Kidney capillary endothelial cell (primary cell): ENCODE data around the gene CFAP46.

ENCODE experiments used
- DNase-seq: peaks from one replicate; pipeline ENCODE4 v3.0.0-alpha.2; 2018; ENCODE audit warnings: low spot score

CFAP46 gene

DNA sequence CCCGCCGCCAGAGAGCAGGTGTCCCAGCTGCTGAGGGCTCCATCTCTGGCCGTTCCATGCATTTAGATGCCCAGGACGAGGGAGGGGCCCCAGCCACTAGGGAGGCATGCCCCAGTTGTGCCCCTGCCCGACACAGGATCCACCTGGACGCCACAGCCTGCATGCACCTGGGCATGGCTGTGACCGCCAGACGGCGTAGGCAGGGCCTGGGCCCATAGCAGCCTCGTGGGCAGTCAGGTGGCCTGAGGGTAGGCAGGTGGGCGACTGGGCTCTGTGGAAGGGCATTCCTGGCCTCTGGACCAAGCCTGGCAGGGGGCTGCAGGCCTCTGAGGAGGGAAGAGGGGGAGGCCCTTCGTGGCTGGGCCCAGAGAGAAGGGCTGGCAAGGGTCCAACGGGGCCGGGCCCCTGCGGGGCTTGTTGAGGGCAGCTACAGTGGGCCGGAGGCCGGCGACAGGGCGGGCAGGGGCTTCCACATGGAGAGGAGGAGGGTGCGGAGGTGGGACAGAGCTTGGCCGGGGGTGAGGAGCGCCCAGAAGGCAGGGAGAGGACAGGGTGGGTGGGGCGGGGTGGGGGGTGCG lies 80.4 kb downstream of the CFAP46 start:
- DNase-seq = no peak

DNA sequence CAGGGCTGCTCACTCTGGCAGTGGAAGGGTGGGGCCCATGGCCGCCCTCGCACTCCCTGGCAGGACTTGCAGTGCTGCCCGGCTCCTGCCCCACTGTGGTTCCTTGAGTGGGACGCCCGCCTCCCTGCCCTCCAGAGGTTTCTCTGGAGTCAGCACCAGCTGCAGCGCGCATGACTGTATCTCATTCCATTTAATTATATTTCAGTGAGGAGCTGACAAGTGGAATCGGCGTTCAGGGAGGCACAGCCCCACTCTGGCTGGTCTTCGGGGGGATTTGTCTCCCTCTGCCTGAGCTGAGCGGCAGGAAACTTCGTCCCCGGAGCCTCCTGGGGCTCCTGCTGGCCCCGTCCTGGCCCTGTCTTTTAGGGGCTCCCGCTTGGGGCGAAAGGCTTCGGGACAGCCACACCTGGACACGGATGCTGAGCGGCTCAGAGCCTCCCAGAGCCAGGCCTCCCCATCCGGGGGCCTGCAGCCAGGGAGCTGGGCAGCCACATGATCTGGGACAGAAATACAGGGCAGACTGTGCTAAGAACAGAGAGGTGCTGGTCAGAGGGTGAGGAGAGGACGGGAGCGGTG lies 81.2 kb downstream of the CFAP46 start:
- no peak for DNase-seq

DNA sequence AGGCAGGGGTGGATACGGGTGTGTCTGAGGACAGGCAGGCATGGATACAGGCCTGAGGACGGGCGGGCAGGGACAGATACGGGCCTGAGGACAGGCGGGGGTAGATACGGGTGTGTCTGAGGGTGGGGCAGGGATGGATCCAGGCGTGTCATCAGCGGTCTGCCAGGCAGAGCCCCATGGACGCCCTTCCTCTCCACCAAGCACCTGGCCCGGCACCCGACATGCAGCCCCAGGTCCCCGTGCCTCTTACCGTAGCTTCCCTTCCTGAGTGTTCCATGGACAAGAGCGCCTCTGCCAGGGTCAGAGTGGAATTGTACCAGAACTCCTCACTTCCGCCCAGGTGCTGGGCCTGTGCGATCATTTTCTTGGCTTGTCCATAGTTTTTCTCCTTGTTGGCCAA lies 81.8 kb downstream of the CFAP46 start:
- DNase-seq = no peak

DNA sequence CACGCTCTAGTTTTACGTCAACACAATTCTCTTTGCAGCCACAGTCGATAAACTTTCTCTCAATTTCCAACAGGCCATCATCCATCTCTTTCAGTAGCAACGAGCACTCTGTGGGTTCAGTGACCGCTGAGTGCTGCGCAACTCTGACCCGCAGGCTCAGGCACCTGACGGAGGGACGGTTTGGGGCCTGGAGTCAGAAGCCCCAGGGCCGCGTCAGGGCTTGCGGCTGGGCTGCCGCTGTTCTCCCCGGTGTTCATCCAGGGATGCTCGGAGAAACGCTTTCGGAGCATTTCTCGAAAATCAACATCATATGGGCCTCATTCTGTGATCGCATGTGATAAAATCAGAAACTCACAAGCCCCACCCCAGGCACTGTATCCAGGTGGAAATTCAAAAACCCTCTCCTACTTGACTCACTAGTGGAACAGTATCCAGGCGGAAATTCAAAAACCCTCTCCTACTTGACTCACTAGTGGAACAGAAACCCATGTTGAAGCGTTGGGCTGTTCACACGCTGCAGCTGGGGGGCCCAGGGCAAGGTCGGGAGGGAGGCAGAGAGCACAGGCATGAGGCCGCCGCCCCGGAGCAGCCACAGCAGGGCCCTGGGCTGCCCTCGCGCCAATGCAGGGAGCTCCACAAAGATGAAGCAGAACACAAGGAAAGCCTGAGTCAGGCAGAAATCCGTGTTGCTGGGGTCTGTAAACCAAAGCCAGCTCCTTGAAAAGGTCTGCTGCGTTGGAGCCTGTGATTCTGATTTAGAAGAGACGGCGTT lies 83.1 kb downstream of the CFAP46 start:
- DNase-seq = no peak

DNA sequence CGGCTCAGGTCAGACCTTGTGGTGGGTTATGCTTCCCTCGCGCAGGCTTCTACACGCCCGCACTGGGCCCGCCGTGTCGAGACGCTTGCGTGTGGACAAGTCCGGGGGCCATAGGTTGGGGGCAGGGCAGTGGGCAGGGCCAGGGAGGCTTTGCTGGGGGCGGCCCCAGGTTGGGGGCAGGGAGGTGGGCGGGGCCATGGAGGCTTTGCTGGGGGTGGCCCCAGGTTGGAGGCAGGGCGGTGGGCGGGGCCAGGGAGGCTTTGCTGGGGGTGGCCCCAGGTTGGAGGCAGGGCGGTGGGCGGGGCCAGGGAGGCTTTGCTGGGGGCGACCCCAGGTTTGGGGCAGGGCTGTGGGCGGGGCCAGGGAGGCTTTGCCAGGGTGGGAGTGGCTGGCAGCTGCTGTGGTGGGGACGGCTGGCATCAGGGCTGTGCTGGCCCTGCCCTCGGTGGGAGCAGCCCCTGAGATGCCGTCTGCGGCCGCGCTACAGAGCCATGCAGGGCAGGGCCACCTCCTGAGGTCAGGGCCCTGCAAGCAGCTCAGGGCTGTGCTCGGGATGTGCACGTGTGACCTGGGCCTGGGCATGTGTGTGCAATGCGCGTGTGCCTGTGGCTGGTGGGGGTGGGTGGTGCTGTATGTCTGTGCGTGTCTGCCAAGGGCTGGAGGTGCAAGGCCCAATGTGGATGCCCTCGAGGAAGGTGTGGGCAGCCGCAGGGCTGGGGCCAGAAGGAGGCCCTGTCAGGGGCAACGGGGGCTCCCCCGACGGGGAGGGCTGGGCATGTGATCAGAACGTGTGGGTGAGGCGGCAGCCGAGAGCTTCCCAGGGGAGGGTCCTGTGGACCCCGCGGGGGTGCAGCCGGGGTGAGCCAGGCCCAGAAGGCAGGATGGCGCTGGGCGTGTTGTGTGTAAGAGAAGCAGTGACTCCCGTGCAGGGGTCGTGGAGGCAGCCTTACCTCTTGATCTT lies 84.0 kb downstream of the CFAP46 start:
- DNase-seq = no peak

DNA sequence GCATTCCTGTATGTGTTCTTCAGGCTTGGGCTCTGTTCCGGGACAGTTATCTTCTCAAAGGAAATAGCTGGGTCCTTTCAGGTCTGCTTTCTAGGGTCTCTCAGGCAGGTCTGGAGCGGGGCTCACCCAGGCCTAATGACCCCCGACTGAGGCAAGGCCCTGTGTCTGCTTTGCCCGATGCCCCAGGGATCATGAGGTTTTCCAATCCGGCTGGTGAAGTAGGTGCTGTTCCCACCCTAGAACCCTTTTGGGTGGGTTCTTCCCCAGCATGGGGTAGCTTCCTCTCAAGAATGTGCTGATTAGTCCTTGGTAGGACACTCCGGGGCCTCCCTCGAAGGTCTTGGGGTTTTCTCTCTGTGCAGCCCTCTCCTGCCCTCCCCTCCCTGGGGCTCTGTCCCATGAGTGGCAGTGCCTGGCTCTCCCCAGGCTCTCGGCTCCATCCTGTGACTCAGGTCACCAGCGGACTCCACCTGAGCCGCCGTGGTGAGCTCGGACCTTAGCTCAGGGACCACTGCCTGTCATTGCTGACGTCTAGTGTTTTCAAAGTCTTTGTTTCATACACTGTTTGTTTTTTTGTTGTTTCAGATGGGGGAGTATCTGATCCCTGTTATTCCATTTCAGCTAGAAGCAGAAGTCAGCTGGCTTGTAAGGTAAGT lies 85.4 kb downstream of the CFAP46 start:
- DNase-seq = no peak

DNA sequence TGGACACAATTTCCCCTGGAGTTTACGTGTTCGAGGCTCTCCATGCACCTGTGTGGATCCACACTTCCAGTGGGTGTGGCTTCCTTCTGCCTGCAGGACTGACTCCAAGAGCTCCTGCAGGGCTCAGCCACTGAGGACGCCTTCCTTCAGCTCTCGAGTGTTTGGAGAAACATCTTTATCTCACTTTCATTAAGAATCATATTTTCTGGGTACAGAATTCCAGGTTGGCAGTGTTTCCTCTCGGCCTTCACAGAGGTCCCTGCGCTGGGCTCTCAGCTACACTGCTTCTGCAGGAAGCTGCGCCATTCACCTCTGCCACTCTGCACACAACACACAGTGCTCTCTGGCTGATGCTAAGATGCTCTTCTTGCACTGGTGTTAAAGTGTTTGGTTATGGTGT lies 86.5 kb downstream of the CFAP46 start:
- no peak for DNase-seq

DNA sequence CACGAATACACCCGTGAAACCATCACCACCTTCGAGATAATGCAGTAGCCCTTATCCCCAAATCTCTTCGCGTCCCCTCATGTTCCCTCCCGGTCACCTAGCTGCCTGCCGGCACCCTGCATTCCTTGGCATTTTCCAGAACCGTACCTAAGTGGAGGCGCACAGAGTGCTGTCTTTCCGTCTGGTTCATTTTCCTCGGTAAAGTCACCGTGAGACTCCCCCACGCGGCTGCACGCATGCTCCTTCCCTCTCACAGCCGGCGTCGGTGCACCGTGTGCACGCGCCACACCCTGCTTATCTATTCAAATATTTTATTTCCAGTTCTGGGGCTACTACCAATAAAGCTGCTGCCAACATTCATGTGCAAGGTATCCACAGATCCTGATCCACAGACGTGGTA lies 90.9 kb downstream of the CFAP46 start:
- DNase-seq = no peak

DNA sequence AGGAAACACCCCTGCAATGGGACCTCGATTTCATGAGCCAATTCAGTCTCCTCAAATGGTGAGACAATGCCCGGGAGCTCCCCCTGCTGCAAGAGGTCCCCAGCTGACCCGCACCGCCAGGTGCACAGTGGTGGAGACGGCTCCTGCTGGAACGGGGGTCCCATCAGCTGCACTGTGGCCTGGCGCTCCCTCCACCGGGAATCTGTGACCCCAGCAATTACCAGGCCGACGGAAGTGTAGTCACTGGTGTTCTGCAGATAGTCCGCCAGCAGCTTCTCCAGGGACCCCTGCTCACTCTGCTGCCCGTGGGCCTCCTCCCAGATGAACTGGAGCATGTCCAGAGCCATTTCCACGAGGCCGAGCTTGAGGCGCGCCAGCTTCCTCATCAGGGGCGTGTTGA lies 91.5 kb downstream of the CFAP46 start:
- no peak for DNase-seq

DNA sequence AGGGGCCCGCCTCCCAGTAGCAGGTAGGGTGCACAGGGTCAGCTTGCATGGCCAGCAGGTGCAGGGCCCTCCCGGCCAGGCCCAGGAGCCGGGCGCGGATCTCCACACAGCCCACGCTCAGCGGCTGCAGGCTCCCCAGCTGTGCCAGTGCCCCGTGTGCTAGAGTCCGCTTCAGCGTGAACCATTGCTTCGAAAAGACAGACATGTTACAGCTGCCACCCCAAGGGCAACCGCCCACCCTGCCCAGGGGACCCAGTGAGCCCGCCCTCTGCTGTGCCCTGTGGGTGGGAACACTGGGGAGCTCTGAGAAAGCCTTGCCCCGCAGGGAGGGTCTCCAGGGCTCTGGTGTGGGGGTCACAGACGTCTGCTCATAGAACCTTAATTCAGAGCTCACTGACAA lies 92.1 kb downstream of the CFAP46 start:
- DNase-seq = no peak

DNA sequence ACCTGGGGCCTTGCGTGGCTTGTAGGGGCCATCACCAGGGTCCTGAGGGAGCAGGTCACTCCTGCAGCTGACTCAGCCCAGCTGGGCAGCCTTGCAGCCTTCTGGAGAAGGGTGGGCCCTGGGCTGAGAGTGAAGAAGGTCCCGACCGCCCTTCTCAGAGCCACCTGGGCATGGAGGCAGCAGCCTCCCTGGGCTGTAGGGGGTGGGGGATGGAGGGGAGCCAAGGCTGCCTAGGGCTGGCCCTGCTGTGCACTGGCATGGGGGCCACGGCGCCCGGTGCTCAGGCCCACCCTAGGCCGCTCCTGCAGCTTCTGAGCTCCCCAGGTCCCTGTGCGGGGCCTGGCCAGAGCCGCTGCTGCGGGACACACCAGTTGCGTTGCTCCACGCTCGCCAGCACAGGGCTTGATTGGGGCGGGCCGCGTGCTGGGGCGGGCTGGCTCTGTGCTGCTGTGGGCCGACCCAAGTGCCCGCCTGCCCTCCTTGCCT lies 92.8 kb downstream of the CFAP46 start:
- no peak for DNase-seq

DNA sequence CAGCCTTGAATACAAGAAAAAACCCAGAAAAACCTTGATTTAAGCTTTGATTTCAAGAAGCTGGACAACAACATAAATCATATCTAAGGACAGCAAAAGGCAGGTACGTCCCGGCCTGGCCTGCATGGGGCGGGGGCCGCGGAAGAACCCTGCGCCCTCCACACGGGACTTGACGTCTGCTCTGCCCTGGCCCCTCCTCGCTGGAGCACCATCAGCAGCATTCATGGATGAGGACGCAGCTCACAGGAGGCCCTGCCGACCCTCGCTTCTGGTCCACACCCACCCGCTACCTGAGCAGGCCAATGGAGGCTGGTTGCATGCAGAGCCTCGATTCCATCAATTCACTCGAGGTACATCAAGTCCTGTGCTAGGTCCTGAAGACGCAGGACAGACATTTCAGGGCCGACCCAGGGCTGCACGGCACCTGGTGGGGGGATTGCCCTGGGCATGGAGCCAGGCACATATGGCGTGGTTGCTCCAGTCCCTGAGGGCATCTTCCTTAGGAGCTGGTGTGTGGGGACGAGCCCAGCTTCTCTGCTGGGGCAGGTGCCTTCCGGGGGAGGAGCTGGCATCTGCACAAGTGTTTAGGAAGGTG lies 93.3 kb downstream of the CFAP46 start:
- no peak for DNase-seq

DNA sequence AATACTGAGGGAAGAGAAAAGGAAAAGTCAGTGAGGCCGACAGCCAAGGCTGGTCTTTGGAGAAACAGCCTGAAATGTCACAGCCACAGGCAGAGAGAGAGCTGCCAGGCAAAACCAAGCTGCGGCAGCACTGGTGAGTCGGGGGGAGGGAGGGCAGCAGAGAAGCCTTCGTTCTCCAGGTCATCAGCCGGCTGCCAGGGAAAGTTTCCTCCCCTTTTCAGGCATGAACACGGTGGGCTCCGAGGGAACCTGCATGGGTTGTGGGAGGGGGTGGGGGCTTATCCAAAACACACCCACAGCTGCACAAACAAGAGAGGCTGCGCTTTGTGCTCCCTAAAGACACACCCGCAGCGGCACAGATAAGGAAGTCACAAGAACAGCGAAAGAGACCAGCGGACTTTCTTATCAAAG lies 94.1 kb downstream of the CFAP46 start:
- no peak for DNase-seq

DNA sequence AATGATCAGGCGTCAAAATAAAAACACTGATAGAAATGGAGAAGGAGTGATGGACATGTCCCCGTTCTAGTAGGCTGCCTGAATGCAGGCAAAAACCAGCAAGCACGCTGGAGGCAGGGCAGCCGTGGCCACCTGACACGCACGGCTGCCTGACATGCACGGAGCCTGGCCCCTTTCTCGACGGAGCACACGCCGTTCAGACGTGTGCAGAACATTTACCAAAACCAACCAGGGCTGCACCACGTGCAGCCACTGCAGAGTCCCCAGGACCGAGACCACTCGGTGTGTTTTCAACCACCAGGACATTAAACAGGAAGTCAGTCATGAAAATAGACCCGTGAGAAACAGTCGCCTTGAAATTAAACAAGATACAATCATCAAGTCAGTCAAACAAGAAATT lies 94.5 kb downstream of the CFAP46 start:
- no peak for DNase-seq

DNA sequence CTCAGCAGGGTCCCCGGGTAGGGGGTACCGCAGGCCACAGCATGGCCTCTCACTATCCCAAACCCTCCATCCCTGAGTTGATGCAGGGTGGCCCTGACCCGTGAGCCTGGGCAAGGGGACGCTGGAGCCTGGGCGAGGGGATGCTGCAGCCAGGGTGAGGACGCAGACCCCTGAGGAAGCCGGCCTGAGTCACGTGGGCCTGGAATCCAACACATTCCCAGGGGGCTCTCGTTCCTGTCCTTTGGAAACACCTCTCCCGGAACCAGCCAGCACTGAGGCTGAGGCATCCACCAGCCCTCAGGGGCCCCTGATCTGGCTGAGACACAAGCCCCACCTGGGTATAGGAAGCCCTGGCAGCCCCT lies 95.0 kb downstream of the CFAP46 start:
- DNase-seq = no peak

DNA sequence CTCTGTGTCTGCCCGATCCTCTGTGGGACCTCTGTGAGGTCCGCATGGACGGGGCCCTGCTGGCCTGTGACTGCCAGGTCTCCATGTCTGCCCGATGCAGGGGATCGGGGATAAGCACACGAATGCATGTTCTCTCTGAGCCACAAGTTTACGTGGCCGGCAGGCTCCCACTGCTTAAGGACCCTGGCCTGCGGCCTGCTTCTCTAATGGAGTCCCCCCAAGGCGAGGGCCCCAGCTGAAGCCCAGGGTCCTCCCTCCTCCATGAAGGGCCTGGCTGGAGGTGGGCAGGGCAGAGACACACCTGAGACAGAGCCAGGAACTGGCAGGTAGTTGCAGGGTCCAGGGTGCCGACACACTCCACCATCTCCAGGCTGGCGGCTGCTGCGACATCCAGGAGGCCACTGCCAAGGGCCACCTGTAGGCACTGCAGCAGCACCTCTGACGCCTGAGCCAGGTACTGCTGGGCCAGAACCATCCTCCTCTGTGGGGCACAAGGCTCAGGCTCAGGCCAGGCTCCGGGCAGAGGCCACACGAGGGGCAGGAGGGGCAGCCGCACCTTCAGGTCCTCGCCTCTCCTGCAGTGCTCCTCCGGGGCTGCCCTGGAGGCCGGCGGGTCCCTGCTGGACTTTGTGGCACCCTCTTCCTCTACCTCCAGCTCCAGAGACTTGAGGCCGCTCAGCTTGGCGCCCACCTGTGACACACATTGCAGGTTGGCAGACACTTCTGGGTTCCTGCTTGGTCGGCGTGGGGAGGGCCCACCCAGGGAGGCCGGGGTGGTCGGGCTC lies 95.5 kb downstream of the CFAP46 start:
- no peak for DNase-seq

DNA sequence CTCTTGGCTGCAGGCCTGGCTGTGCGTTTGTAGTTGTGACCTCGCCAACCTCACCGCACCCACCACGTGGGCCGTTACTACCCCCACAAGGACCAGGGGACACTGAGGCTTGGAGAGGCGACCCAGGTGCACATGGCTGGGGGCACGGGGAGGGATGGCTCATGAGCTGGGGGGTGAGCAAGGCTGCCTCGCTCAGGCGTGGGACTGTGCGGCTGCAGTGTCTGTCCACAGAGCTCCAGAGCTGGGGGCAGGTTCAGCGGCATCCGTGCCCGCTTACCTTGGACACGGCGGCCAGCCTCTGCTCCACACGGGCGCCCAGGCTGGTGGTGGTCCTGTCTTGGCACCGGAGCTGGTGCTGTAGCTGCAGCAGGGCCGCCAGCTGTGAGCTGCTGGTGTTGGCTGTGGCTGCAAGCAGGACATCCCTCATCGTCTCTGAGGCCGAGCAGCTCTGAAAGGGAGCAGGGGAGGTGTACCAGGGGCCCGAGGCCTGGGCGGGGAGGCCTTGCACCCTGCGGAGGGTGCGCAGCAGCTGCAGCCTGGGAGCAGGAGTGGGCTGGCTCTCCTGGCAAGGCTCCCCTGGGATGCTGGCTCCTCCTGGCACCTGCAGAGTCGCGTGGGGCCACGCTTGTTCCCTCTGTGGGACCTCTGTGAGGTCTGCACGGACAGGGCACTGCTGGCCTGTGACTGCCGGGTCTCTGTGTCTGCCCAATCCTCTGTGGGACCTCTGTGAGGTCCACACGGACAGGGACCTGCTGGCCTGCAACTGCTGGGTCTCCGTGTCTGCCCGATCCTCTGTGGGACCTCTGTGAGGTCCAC lies 96.4 kb downstream of the CFAP46 start:
- DNase-seq = no peak

DNA sequence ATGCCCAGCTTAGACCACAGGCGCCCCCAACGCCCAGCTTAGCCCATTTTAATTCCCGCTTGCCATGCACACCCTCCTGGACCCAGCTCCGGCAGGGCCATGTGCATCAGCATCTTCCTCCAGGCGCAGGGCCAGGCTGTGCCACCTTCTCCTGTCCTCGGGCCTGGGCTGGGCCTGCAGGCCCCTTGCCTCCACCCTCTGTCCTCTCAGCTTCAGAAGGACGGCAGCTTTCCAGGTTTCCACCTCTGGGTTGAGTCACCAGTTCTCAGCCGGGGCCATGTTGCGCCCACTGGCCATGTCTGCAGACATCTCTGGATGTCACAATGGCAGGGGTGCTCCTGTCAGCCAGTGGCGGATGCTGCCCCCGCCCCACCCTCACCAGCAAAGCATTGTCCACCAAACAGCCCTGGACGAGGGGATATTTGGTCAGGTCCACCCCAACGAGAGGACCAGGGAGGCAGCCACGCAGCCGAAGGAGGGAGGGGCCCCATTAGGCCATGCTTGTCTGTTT lies 97.3 kb downstream of the CFAP46 start:
- no peak for DNase-seq

DNA sequence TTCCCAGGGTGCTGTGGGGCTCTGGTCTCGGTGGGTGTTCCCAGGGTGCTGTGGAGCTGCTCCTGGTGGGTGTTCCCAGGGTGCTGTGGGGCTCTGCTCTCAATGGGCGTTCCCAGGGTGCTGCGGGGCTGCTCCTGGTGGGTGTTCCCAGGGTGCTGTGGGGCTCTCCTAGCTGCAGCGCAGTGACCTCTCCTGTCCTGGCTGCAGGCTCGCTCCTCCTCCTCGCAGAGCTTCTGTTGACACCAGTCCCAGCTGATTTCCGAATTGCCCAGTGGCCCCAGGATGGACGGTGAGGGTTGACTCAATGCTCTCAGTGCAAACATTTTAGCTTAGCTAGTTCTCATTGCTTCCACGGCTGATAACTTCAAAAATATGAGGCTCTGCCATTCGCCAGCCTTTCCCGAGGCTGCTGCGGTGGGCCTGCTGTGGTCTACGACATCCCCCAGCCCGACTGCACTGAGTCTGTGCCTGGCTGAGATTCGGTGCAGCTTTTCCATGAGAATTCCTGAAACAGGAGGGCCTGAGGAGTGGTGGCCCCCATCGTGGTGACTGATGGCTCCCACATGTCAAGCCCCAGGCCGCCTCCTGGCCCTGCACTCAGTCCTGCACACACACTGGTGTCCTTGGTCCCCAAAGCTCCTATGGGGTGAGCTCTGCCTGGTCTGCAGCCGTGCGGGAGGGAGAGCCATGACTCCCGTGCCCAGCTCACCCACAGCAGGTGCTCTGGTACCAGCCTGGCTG lies 98.1 kb downstream of the CFAP46 start:
- DNase-seq = no peak
